Activated CD8-positive, alpha-beta T cell treated with anti-CD3 and anti-CD28 coated beads for 36 hours (primary cell): ENCODE measurements around the gene PLN. TPM values are rescaled to one million over a fixed set of nuclear protein-coding genes. Genes with fewer than 3 reads are reported as not detected.

Experiments
- ATAC-seq: fragments of 200-7000 bp; cut with Tn5 transposase; one replicate; pipeline ENCODE4 v1.10.0; 2021; ENCODE audit warnings: mild to moderate bottlenecking, moderate library complexity
- CTCF ChIA-PET: fragments of 350-600 bp; sonication (Branson Sonifier 250); formaldehyde crosslinking; loops from one replicate; lab custom pipeline; 2021; ENCODE audit warnings: antibody characterized with exemption; lab: Charles Lee
- POLR2A ChIA-PET: fragments of 350-600 bp; sonication (Branson Sonifier 250); formaldehyde crosslinking; loops from one replicate; lab custom pipeline; 2021; ENCODE audit warnings: antibody characterized with exemption; lab: Charles Lee
- DNase-seq: peaks from one replicate; pipeline ENCODE4 v3.0.0-alpha.2; 2020
- H3K27ac Mint-ChIP-seq: one replicate; pipeline ENCODE4 v1.8.0; 2021; ENCODE audit warnings: mild to moderate bottlenecking, mixed read lengths
- H3K27me3 Mint-ChIP-seq: one replicate; pipeline ENCODE4 v1.8.0; 2021; ENCODE audit warnings: mixed read lengths
- H3K36me3 Mint-ChIP-seq: one replicate; pipeline ENCODE4 v1.8.0; 2021; ENCODE audit warnings: low read depth, mixed read lengths
- H3K4me1 Mint-ChIP-seq: one replicate; pipeline ENCODE4 v1.8.0; 2021; ENCODE audit warnings: low read depth, mixed read lengths
- H3K4me3 Mint-ChIP-seq: one replicate; pipeline ENCODE4 v1.8.0; 2021; ENCODE audit warnings: mild to moderate bottlenecking, moderate library complexity, mixed read lengths
- H3K9me3 Mint-ChIP-seq: one replicate; pipeline ENCODE4 v1.8.0; 2021; ENCODE audit warnings: mixed read lengths
- intact Hi-C: fragments of 100-400 bp; cut with micrococcal nuclease; formaldehyde crosslinking; loops from one replicate; pipeline ENCODE4 v1.10.0; 2022
- total RNA-seq, 2 experiments: library from RNA; stranded (reverse); gene quantifications; one replicate each; pipeline ENCODE4 v1.2.3, GENCODE V29; 2021
- TF ChIP-seq, protein P1 (sequence below): fragments of 200-600 bp; IDR thresholded peaks from one replicate; pipeline ENCODE4 v1.8.0; 2022; ENCODE audit warnings: antibody characterized with exemption, mild to moderate bottlenecking

Gene PLN
- total RNA-seq, 2 experiments from 2014 or later, result not detected

DNA sequence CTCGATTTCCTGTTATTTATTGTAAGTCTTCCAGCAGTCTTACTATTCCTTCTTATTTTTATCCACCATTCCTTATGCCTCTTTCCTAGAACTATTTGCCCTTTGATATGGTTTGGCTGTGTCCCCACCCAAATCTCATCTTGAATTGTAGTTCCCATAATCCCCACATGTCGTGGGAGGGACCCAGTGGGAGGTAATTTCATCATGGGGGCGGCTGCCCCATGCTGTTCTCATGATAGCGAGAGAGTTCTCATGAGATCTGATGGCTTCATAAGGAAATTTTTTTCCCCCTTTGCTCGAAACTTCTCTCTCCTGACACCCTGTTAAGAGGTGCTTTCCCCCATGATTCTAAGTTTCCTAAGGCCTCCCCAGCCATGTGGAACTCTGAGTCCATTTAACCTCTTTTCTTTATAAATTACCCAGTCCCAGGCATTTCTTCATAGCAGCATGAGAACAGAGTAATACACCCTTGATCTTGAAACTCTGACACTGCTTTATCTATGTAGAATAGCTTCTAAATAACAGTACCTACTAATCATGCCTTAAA is 48.8 kb downstream of the PLN start:
- no peaks in the 10 kb centered on the region for H3K27me3 Mint-ChIP-seq
- POLR2A ChIA-PET, result interaction anchor here (0.9 kb wide), 1 partner anchor 14 kb away, joined by 3 read pairs; no protein-coding TSS in a partner anchor
- CTCF ChIA-PET, result interaction anchor here (1.0 to 1.5 kb wide), 3 partner anchors 17 to 75 kb away, joined by 3 to 4 read pairs (median 3); no protein-coding TSS in a partner anchor
- H3K27ac Mint-ChIP-seq, result peak overlapping the region; percentile 78
- peaks cover 45% of the 10 kb centered on the region for H3K4me1 Mint-ChIP-seq
- TF ChIP-seq, protein P1, sequence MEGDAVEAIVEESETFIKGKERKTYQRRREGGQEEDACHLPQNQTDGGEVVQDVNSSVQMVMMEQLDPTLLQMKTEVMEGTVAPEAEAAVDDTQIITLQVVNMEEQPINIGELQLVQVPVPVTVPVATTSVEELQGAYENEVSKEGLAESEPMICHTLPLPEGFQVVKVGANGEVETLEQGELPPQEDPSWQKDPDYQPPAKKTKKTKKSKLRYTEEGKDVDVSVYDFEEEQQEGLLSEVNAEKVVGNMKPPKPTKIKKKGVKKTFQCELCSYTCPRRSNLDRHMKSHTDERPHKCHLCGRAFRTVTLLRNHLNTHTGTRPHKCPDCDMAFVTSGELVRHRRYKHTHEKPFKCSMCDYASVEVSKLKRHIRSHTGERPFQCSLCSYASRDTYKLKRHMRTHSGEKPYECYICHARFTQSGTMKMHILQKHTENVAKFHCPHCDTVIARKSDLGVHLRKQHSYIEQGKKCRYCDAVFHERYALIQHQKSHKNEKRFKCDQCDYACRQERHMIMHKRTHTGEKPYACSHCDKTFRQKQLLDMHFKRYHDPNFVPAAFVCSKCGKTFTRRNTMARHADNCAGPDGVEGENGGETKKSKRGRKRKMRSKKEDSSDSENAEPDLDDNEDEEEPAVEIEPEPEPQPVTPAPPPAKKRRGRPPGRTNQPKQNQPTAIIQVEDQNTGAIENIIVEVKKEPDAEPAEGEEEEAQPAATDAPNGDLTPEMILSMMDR, result no peak
- peaks cover 11% of the 10 kb centered on the region for H3K9me3 Mint-ChIP-seq
- ATAC-seq, result peak; percentile 60
- H3K4me3 Mint-ChIP-seq, result no peak overlapping the region
- DNase-seq, result peak; percentile 13
- intact Hi-C loops, result no loop called here
- peaks cover 49% of the 10 kb centered on the region for H3K36me3 Mint-ChIP-seq

DNA sequence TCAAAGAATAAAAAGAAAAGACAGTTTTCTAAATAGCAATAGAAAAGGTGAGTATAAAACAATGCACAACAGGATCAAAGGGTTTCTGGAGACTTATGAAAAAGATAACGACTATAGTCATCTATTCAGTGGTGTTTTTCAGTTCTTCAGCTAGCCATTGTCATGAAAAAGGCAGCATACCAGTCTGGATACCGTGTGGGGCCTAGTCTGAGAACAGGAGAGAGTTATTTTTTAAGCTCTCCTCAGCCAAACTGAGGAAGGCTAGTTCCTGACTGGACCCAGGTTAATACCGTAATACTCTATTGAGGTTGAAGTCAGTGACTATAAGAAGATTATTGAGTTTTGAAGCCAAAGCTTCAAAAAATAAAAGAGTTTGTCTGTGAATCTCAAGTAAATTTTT is 49.5 kb downstream of the PLN start:
- Mint-ChIP-seq H3K27me3 (no peaks in the 10 kb centered on the region), H3K9me3 (peaks cover 11% of the 10 kb centered on the region), H3K36me3 (peaks cover 52% of the 10 kb centered on the region), H3K27ac (peak overlapping the region; percentile 5), H3K4me3 (no peak overlapping the region), H3K4me1 (peaks cover 41% of the 10 kb centered on the region)
- TF ChIP-seq, protein P1, result no peak
- intact Hi-C loops, result no loop called here
- ChIA-PET CTCF (interaction anchor here (0.7 to 1.3 kb wide), 5 partner anchors 17 to 74 kb away, joined by 3 to 4 read pairs (median 3); no protein-coding TSS in a partner anchor), POLR2A (interaction anchor here (0.9 kb wide), 1 partner anchor 15 kb away, joined by 3 read pairs; no protein-coding TSS in a partner anchor)
- no peak for ATAC-seq
- no peak for DNase-seq

DNA sequence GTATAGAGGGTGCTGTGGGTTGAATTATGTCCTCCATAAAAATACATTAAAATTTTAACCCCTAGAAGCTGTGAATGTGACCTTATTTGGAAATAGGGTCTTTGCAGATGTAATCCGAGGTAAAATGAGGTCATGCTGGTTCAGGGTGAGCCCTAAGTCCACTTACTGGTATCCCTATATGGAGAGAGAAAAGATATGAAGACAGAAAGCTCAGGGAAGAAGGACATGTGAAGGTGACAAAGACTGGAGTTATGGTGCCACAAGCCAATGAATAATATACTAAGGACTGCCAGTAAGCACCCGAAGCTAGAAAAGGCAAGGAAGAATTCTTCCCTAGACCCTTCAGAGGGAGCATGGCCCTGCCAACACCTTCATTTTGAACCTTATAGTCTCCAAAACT is 50.2 kb downstream of the PLN start:
- intact Hi-C loops, result no loop called here
- Mint-ChIP-seq H3K9me3 (peaks cover 11% of the 10 kb centered on the region), H3K27ac (peak overlapping the region; percentile 18), H3K36me3 (peaks cover 57% of the 10 kb centered on the region), H3K4me1 (peaks cover 36% of the 10 kb centered on the region), H3K4me3 (no peak overlapping the region), H3K27me3 (no peaks in the 10 kb centered on the region)
- no peak for DNase-seq
- ATAC-seq, result no peak
- CTCF ChIA-PET, result interaction anchor here (0.7 to 1.3 kb wide), 4 partner anchors 18 to 33 kb away, joined by 3 to 4 read pairs (median 4); no protein-coding TSS in a partner anchor
- POLR2A ChIA-PET, result no interaction called here
- TF ChIP-seq, protein P1, result no peak

DNA sequence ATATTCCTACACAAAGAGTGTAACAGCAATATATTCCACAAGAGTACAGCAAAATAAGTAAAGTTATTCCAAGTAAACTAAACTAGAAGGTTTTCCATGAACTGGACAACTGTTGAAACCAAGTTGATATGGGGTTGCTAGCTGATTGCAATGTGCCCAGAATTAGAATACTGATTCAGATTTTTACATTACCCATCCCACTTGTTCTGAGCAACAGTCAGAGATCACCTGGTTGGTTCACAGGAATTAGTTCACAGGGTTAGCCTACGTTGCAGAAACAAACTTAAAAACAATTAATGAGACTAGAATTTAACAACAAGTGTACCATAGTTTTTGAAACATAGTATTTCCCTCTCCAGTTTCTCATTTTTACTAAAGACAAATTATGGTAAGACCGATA is 54.2 kb downstream of the PLN start:
- ATAC-seq (no peak), DNase-seq (no peak)
- Mint-ChIP-seq H3K4me1 (peaks cover 41% of the 10 kb centered on the region), H3K36me3 (peaks cover 59% of the 10 kb centered on the region), H3K9me3 (peaks cover 6% of the 10 kb centered on the region), H3K4me3 (no peak overlapping the region), H3K27ac (no peak overlapping the region), H3K27me3 (no peaks in the 10 kb centered on the region)
- intact Hi-C loops, result no loop called here
- CTCF ChIA-PET, result interaction anchor here (0.6 to 0.8 kb wide), 2 partner anchors 22 to 174 kb away, joined by 3 read pairs; no protein-coding TSS in a partner anchor
- TF ChIP-seq, protein P1, result no peak
- POLR2A ChIA-PET, result interaction anchor here (0.7 kb wide), 1 partner anchor 172 kb away, joined by 3 read pairs; no protein-coding TSS in a partner anchor

DNA sequence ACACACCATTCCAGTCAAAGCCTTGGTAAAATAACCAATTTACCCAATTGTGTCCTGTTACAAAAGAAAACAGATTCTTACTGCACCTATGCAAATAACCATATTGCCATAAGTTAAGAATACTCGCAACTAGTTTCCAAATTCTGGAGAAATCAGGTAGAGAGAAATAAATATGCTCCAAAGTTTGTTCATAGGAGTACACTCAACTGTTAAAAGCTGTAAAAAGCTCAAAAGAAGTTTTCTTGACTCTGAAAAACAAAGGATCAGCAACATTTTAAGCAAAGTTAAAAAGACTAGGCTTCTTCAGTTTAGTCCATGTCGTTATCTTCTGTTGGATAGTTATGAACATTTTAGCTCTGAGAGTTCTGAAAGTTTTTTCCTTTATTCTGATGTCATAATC is 55.3 kb downstream of the PLN start:
- peaks cover 54% of the 10 kb centered on the region for H3K36me3 Mint-ChIP-seq
- H3K4me1 Mint-ChIP-seq, result peaks cover 36% of the 10 kb centered on the region
- H3K4me3 Mint-ChIP-seq, result no peak overlapping the region
- DNase-seq (no peak), ATAC-seq (no peak)
- H3K9me3 Mint-ChIP-seq, result peaks cover 6% of the 10 kb centered on the region
- TF ChIP-seq, protein P1, result no peak
- CTCF ChIA-PET, result interaction anchor here (0.8 to 1.0 kb wide), 3 partner anchors 22 to 38 kb away, joined by 3 read pairs; no protein-coding TSS in a partner anchor
- intact Hi-C loops, result no loop called here
- no peaks in the 10 kb centered on the region for H3K27me3 Mint-ChIP-seq
- POLR2A ChIA-PET, result interaction anchor here (1.0 kb wide), 1 partner anchor 13 kb away, joined by 3 read pairs; no protein-coding TSS in a partner anchor
- no peak overlapping the region for H3K27ac Mint-ChIP-seq
